GM23248 (cell line): Measurements from ENCODE around the gene DNTTIP2. TPM values are rescaled to one million over a fixed set of nuclear protein-coding genes. Genes with fewer than 3 reads are reported as not detected.
"Not testable (repeated sequence)": the region's sequence is repeated elsewhere in the genome, so short reads cannot be mapped to it uniquely, and the experiment has no call there.

ENCODE experiments used
- DNase-seq: peaks from one replicate; pipeline ENCODE4 v3.0.0-alpha.2; 2015
- H2AFZ ChIP-seq: fragments of 200-600 bp; sonication (generic); 2 replicates; pipeline ENCODE4 v1.6.1; 2016; ENCODE audit warnings: antibody characterized with exemption
- H3F3A ChIP-seq: fragments of 200-600 bp; sonication (generic); 2 replicates; pipeline ENCODE4 v1.6.1; 2016; ENCODE audit warnings: mild to moderate bottlenecking, antibody characterized with exemption, mixed run types; ENCODE audit not compliant: insufficient read depth
- H3K27ac ChIP-seq: fragments of 200-600 bp; sonication (generic); 2 replicates; pipeline ENCODE4 v1.5.1; 2016; ENCODE audit warnings: mild to moderate bottlenecking
- H3K27me3 ChIP-seq: fragments of 200-600 bp; sonication (generic); replicated peaks from 2 replicates; pipeline ENCODE4 v1.6.1; 2016; ENCODE audit warnings: mild to moderate bottlenecking; ENCODE audit not compliant: insufficient read depth
- H3K36me3 ChIP-seq: fragments of 200-600 bp; sonication (generic); 2 replicates; pipeline ENCODE4 v1.6.1; 2016; ENCODE audit warnings: low read depth, mild to moderate bottlenecking
- H3K4me1 ChIP-seq: fragments of 200-600 bp; sonication (generic); 2 replicates; pipeline ENCODE4 v1.6.1; 2016; ENCODE audit warnings: mild to moderate bottlenecking; ENCODE audit not compliant: insufficient read depth
- H3K4me2 ChIP-seq: fragments of 200-600 bp; sonication (generic); one replicate; pipeline ENCODE4 v1.6.1; 2016; ENCODE audit warnings: mild to moderate bottlenecking; ENCODE audit not compliant: unreplicated experiment
- H3K4me3 ChIP-seq: fragments of 200-600 bp; sonication (generic); 2 replicates; pipeline ENCODE4 v1.5.1; 2016; ENCODE audit warnings: mild to moderate bottlenecking
- H3K79me2 ChIP-seq: fragments of 200-600 bp; sonication (generic); 2 replicates; pipeline ENCODE4 v1.6.1; 2016; ENCODE audit warnings: mild to moderate bottlenecking; ENCODE audit not compliant: insufficient read depth
- H3K9ac ChIP-seq: fragments of 200-600 bp; sonication (generic); 2 replicates; pipeline ENCODE4 v1.6.1; 2016; ENCODE audit warnings: mild to moderate bottlenecking
- H3K9me2 ChIP-seq: fragments of 200-600 bp; sonication (generic); 2 replicates; pipeline ENCODE4 v1.6.1; 2016; ENCODE audit warnings: mixed run types, mild to moderate bottlenecking, moderate library complexity; ENCODE audit not compliant: insufficient read depth
- H3K9me3 ChIP-seq: fragments of 200-600 bp; sonication (generic); one replicate; pipeline ENCODE4 v1.6.1; 2017; ENCODE audit warnings: low read depth
- H4K20me1 ChIP-seq: fragments of 200-600 bp; sonication (generic); 2 replicates; pipeline ENCODE4 v1.6.0; 2016; ENCODE audit not compliant: insufficient read depth
- EZH2 ChIP-seq: fragments of 200-600 bp; sonication (generic); IDR thresholded peaks from 2 replicates; pipeline ENCODE4 v1.6.1; 2018; ENCODE audit warnings: antibody characterized with exemption, mild to moderate bottlenecking; ENCODE audit not compliant: insufficient read depth, poor library complexity, severe bottlenecking
- EZH2phosphoT487 ChIP-seq: fragments of 200-600 bp; sonication (generic); IDR thresholded peaks from 2 replicates; pipeline ENCODE4 v1.6.1; 2018; ENCODE audit warnings: antibody characterized with exemption, moderate library complexity, mild to moderate bottlenecking, low read depth; ENCODE audit not compliant: insufficient read depth
- WGBS, 2 experiments: methylation state at CpG; one replicate each; pipeline ENCODE4 v1.1.6; 2015 to 2017; ENCODE audit warnings: low lambda C conversion rate in 2 of 2, low coverage in 1 of 2; ENCODE audit errors: missing lambda C conversion rate in 2 of 2; 5-methylcytosine and 5-hydroxymethylcytosine counted together
- in situ Hi-C: fragments of 300-500 bp; cut with MboI; formaldehyde crosslinking; loops from 2 replicates; pipeline ENCODE4 v1.15.0; 2020
- polyA plus RNA-seq: library from polyadenylated mRNA; unstranded; fragments of >200 nt; fragmentation: Nextera tagmentation; extraction: Ambion mirVana; gene quantifications from 2 replicates; pipeline ENCODE4 v1.2.1, GENCODE V29; 2016
- total RNA-seq: library from RNA; depleted of rRNA; stranded (reverse); fragments of >200 nt; shearing (Covaris generic); gene quantifications from 2 replicates; pipeline ENCODE4 v1.2.3, GENCODE V29; 2014

Gene DNTTIP2
- total and polyA plus RNA-seq, 2 experiments from 2014 or later: 31.1 to 62.1 TPM

DNA sequence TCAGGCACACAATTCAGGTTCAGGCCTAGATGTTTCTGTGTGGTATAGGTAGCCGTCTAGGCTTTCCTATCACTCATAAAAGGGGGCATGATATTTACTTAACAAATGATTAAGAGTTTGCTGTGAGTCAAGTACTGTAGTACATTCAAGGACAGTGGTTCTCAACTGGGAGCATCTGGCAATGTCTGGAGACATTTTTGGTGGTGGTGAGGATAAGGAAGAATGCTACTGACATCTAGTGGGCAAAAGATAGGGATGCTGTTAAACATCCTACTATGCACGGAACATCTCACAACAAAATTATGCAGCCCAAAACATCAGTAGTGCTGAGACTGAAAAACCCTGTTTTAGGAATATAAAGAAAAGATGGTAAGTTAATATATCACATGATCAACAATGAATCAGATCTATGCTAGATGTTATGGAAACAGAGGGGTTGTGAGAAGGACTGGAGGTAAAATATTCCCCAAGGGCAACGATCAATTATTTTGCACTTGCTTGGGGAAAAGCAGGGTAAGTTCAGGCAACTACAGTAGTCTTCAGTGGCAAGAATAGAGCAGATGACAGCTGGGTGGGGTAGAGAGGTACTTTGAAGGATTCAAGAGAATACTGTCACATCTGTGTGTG lies 4.9 kb downstream of the DNTTIP2 start:
- H3K27ac ChIP-seq: no peak overlapping the region
- peaks cover 58% of the 10 kb centered on the region for H3K79me2 ChIP-seq
- H3K4me2 ChIP-seq: no peak overlapping the region
- H3K27me3 ChIP-seq: no peaks in the 10 kb centered on the region
- DNase-seq: peak; percentile 63
- no peaks in the 10 kb centered on the region for H3K9me3 ChIP-seq
- no peak overlapping the region for H3K4me3 ChIP-seq
- H3F3A ChIP-seq: peaks cover 10% of the 10 kb centered on the region
- no peak overlapping the region for H2AFZ ChIP-seq
- TF ChIP-seq EZH2phosphoT487: no peak
- TF ChIP-seq EZH2: no peak
- H3K36me3 ChIP-seq: peaks cover 81% of the 10 kb centered on the region
- no peak overlapping the region for H3K9ac ChIP-seq
- no peaks in the 10 kb centered on the region for H4K20me1 ChIP-seq
- H3K4me1 ChIP-seq: peaks cover 20% of the 10 kb centered on the region
- WGBS, 2 experiments: 79 to 85% methylated on average over 3 of the region's 3 CpGs
- H3K9me2 ChIP-seq: no peaks in the 10 kb centered on the region
- in situ Hi-C loops: no loop called here

DNA sequence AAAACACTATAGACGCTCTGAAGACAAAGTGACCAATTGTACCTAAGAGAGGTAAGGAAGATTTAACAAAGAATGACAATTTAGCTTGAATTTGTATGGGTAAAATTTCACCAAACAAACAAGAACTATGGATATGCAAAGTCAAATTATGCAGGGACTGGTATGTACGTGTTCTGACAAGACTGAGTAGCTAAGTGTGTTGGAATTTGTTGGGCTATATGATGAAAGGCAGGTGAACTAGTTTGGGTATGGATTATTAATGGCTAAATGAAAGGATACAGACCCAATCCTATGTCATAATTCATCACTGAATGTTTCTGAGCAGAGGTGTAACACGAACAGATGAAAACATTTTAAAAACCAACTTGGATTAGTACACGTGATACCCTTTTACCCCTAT lies 7.6 kb downstream of the DNTTIP2 start:
- H3K4me1 ChIP-seq: peaks cover 1% of the 10 kb centered on the region; the same call in 1 of the 2 replicates
- H2AFZ ChIP-seq: no peak overlapping the region
- H3K79me2 ChIP-seq: peaks cover 30% of the 10 kb centered on the region
- H3K9me3 ChIP-seq: no peaks in the 10 kb centered on the region
- 94 to 97% methylated on average over 4 of the region's 4 CpGs for WGBS, 2 experiments
- no peak overlapping the region for H3K27ac ChIP-seq
- peaks cover 79% of the 10 kb centered on the region for H3K36me3 ChIP-seq
- H3K9me2 ChIP-seq: no peaks in the 10 kb centered on the region
- H3F3A ChIP-seq: peaks cover 12% of the 10 kb centered on the region; the same call in 1 of the 2 replicates
- H4K20me1 ChIP-seq: no peaks in the 10 kb centered on the region
- no peaks in the 10 kb centered on the region for H3K27me3 ChIP-seq
- in situ Hi-C loops: no loop called here
- DNase-seq: no peak
- no peak overlapping the region for H3K4me3 ChIP-seq
- H3K9ac ChIP-seq: no peak overlapping the region
- TF ChIP-seq EZH2 (no peak), EZH2phosphoT487 (no peak)
- H3K4me2 ChIP-seq: no peak overlapping the region

DNA sequence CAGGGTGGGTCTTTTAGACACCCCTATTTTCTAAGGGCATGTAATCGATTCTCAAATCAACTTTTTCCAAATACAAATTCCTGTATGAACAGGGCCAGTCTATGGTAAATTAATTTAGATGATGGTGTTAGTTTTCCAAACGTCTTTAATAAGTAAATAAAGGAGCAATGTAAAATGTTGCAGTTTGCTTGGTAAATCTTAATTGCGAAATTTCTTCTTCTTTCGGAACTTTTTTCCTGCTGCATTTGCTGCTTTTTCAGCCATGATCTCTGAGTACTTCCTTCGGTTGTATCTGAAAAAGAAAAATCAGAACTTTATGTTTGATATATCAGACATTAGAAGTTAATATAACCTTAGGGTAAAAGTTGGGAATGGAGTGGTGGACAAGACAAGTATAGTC lies 9.4 kb downstream of the DNTTIP2 start:
- H3K4me1 ChIP-seq: no peaks in the 10 kb centered on the region
- no peaks in the 10 kb centered on the region for H3K9me3 ChIP-seq
- H3K36me3 ChIP-seq: peaks cover 64% of the 10 kb centered on the region
- 84 to 88% methylated on average over 5 of the region's 5 CpGs for WGBS, 2 experiments
- no peak overlapping the region for H3K4me3 ChIP-seq
- no peaks in the 10 kb centered on the region for H4K20me1 ChIP-seq
- H2AFZ ChIP-seq: no peak overlapping the region
- H3K9me2 ChIP-seq: no peaks in the 10 kb centered on the region
- in situ Hi-C loops: no loop called here
- H3K4me2 ChIP-seq: no peak overlapping the region
- no peak for TF ChIP-seq EZH2
- no peak for TF ChIP-seq EZH2phosphoT487
- DNase-seq: no peak
- H3K27ac ChIP-seq: no peak overlapping the region
- H3K27me3 ChIP-seq: no peaks in the 10 kb centered on the region
- H3K79me2 ChIP-seq: peaks cover 13% of the 10 kb centered on the region
- no peak overlapping the region for H3K9ac ChIP-seq
- peaks cover 28% of the 10 kb centered on the region for H3F3A ChIP-seq

DNA sequence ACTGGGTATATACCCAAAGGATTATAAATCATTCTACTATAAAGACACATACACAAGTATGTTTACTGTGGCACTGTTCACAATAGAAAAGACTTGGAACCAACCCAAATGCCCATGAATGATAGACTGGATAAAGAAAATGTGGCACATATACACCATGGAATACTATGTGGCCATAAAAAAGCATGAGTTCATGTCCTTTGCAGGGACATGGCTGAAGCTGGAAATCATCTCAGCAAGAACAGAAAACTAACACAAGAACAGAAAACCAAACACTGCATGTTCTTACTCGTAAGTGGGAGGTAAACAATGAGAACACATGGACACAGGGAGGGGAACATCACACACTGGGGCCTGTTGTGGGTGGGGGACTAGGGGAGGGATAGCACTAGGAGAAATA lies 10.5 kb downstream of the DNTTIP2 start:
- H3K9me3 ChIP-seq, H3K27ac ChIP-seq, H3K9ac ChIP-seq, H3K27me3 ChIP-seq, H3K79me2 ChIP-seq, H3K4me2 ChIP-seq, DNase-seq, in situ Hi-C loops, H4K20me1 ChIP-seq, H3K9me2 ChIP-seq, H2AFZ ChIP-seq, H3K4me3 ChIP-seq, H3K4me1 ChIP-seq: not testable (repeated sequence)
- 92 to 97% methylated on average over 1 of the region's 1 CpG for WGBS, 2 experiments
- peaks cover 53% of the 10 kb centered on the region for H3K36me3 ChIP-seq
- H3F3A ChIP-seq: peaks cover 28% of the 10 kb centered on the region

DNA sequence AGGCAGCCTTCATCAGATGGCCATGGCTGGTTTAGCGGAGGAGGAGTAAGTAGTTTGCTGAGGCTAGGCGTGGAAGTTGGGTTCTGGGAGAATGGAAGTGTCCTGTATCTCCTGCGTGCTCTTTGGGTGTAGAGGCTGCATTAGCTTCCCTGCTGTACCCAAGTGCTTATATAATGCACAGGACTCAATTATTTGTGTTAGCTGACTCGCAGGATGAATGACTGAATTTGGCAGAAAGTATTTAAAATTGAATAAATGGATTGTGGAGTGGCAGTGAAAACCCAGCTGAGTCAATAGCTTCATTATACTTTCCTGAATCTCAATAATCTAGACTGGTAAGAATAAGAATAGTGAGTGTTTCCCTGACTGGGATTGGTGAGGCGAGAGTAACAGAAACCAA lies 13.8 kb downstream of the DNTTIP2 start:
- no peaks in the 10 kb centered on the region for H4K20me1 ChIP-seq
- peaks cover 28% of the 10 kb centered on the region for H3F3A ChIP-seq
- H3K9me3 ChIP-seq: no peaks in the 10 kb centered on the region
- DNase-seq: no peak
- H3K4me2 ChIP-seq: no peak overlapping the region
- no peaks in the 10 kb centered on the region for H3K4me1 ChIP-seq
- WGBS, 2 experiments: 94 to 95% methylated on average over 5 of the region's 5 CpGs
- H3K9me2 ChIP-seq: no peaks in the 10 kb centered on the region
- no peak overlapping the region for H3K9ac ChIP-seq
- in situ Hi-C loops: no loop called here
- H3K27me3 ChIP-seq: no peaks in the 10 kb centered on the region
- no peak overlapping the region for H3K4me3 ChIP-seq
- H3K27ac ChIP-seq: no peak overlapping the region
- no peak overlapping the region for H2AFZ ChIP-seq
- no peaks in the 10 kb centered on the region for H3K79me2 ChIP-seq
- peaks cover 21% of the 10 kb centered on the region for H3K36me3 ChIP-seq
- TF ChIP-seq EZH2: no peak
- no peak for TF ChIP-seq EZH2phosphoT487
